Osteocyte (in vitro differentiated cells): Measurements from ENCODE around the gene PTBP1. TPM values are rescaled to one million over a fixed set of nuclear protein-coding genes. Genes with fewer than 3 reads are reported as not detected.

Experiments used
- DNase-seq: peaks from one replicate; pipeline ENCODE4 v3.0.0; 2021; ENCODE audit warnings: mixed read lengths; ENCODE audit not compliant: unreplicated experiment; ENCODE audit errors: extremely low spot score
- H3K27ac Mint-ChIP-seq: one replicate; pipeline ENCODE4 v1.8.0; 2021; ENCODE audit warnings: mild to moderate bottlenecking, mixed read lengths; ENCODE audit not compliant: unreplicated experiment
- H3K27me3 Mint-ChIP-seq: one replicate; pipeline ENCODE4 v1.8.0; 2021; ENCODE audit warnings: mixed read lengths; ENCODE audit not compliant: unreplicated experiment
- H3K36me3 Mint-ChIP-seq: one replicate; pipeline ENCODE4 v1.8.0; 2021; ENCODE audit warnings: mixed read lengths; ENCODE audit not compliant: unreplicated experiment
- H3K4me1 Mint-ChIP-seq: one replicate; pipeline ENCODE4 v1.8.0; 2021; ENCODE audit warnings: mixed read lengths; ENCODE audit not compliant: unreplicated experiment
- H3K4me3 Mint-ChIP-seq: one replicate; pipeline ENCODE4 v1.8.0; 2021; ENCODE audit warnings: mild to moderate bottlenecking, moderate library complexity, mixed read lengths; ENCODE audit not compliant: unreplicated experiment
- H3K9me3 Mint-ChIP-seq: one replicate; pipeline ENCODE4 v1.8.0; 2021; ENCODE audit warnings: mixed read lengths; ENCODE audit not compliant: unreplicated experiment
- total RNA-seq: library from RNA; stranded (reverse); gene quantifications from 2 replicates; pipeline ENCODE4 v1.2.1, GENCODE V29; 2021
- TF ChIP-seq, protein P1 (sequence below): fragments of 200-600 bp; sonication (generic); IDR thresholded peaks from 2 replicates; pipeline ENCODE4 v1.5.0; 2021; ENCODE audit warnings: antibody characterized with exemption, mild to moderate bottlenecking, moderate library complexity

The PTBP1 gene
- total RNA-seq, 1 donor from 2014 or later: 370 TPM

DNA sequence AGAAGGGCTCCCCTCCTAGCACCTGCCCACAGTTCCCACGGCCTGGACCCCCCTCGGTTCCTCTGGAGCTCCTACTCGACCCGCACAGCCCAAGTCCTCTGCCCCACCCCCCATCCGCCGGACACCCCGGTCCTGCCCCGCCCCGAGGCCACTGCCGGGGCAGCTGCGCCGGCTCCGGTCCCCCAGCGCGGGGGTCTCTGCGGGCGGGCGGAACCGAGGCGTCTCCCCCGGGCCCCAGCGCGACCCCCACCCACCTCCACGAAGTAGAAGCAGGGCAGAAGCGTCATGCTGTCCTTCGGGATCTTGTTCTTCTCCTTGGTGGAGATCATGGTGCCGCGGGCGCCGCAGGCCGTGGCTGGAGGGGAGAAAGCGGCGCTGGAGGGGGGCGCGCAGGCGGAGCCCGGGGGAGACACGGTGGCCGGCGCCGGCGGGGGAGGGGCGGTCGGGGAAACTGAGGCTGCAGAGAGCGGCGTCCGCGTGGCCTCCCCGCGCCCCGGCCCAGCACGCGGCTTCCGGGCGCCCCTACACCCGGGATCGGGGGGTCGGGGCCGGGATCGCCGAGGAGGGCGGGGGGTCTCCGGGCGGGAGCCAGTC, 24.1 kb downstream of the PTBP1 start:
- TF ChIP-seq, protein P1, sequence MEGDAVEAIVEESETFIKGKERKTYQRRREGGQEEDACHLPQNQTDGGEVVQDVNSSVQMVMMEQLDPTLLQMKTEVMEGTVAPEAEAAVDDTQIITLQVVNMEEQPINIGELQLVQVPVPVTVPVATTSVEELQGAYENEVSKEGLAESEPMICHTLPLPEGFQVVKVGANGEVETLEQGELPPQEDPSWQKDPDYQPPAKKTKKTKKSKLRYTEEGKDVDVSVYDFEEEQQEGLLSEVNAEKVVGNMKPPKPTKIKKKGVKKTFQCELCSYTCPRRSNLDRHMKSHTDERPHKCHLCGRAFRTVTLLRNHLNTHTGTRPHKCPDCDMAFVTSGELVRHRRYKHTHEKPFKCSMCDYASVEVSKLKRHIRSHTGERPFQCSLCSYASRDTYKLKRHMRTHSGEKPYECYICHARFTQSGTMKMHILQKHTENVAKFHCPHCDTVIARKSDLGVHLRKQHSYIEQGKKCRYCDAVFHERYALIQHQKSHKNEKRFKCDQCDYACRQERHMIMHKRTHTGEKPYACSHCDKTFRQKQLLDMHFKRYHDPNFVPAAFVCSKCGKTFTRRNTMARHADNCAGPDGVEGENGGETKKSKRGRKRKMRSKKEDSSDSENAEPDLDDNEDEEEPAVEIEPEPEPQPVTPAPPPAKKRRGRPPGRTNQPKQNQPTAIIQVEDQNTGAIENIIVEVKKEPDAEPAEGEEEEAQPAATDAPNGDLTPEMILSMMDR: no peak
- no peaks in the 10 kb centered on the region for H3K36me3 Mint-ChIP-seq
- H3K27ac Mint-ChIP-seq: no peak overlapping the region
- H3K27me3 Mint-ChIP-seq: no peaks in the 10 kb centered on the region
- peaks cover 5% of the 10 kb centered on the region for H3K4me1 Mint-ChIP-seq
- peak overlapping the region; percentile 69 for H3K4me3 Mint-ChIP-seq
- no peak for DNase-seq
- no peaks in the 10 kb centered on the region for H3K9me3 Mint-ChIP-seq

DNA sequence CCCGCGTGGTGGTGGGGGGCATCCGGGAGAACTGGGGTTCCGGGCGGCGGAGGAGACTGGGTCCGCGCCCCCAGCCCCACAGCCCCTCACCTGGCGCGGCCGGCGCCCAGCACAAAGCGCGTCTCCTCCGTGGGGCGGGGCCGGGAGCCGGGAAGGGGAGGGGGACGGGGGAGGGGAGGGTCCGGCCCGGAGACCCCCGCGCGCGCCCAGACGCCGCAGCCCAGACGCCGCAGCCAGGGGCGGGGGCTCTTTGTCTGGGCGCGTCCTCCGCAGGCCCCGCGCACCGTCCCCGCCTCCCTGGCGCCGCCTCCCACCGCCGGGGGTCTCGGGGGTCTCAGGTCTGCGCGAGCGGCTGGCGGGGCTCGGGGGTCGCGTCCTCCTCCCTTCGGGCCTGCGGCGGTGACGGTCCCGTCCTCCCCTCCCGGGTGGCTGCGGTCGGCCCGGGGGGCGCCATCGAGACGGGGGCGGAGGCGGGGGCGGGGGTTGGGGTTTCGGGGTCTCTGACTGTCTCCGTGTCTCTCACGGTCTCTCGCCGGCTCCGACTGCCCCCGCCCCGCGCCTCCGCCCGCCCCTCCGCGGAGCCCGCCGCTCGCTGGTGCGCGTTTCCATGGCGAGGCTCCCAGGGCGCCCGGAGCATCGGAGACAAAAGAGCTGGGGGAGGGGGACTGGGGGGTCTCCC, 24.7 kb downstream of the PTBP1 start, which contains the start of gene PLPPR3:
Gene PLPPR3 (minus strand): TSS at position 131 of the 679 bp plus-strand sequence. CDS start 396 bp downstream, outside the sequence.
- Mint-ChIP-seq H3K36me3 (no peaks in the 10 kb centered on the region), H3K4me3 (peak within 1 kb of the TSS; percentile 69), H3K9me3 (no peaks in the 10 kb centered on the region), H3K27ac (no peak within 1 kb of the TSS), H3K4me1 (peaks cover 5% of the 10 kb centered on the region), H3K27me3 (no peaks in the 10 kb centered on the region)
- TF ChIP-seq, protein P1: no peak
- no peak for DNase-seq

DNA sequence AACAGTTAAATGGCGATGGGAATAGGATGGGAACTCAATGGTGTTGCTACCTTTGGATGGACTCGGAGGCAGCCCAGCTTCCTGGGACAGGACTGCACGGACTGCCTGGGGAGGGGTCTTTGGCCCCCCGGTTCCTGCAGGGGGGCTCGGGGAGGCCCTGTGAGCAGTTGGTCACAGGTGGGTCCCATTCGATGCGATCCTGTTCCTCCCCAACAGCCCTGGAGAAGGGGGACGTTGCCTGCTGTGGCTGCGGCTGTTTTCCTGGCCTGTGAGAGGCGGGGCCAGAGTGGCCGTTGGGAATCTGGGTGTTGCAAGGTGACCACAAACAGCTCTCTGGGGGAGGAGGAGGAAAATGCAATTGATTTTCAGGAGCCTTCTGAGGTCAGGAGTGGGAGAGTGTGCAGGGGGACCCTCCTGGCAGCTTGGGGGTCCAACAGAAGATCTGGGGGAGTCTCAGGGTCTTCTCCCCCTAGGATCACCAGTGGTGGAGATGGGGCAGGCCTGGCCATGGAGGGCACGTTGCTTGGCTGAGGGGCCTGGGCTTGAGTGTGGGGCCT, 26.4 kb downstream of the PTBP1 start:
- TF ChIP-seq, protein P1: no peak
- no peaks in the 10 kb centered on the region for H3K9me3 Mint-ChIP-seq
- H3K4me3 Mint-ChIP-seq: peak overlapping the region; percentile 52
- no peak overlapping the region for H3K27ac Mint-ChIP-seq
- H3K27me3 Mint-ChIP-seq: no peaks in the 10 kb centered on the region
- no peak for DNase-seq
- H3K4me1 Mint-ChIP-seq: peaks cover 5% of the 10 kb centered on the region
- H3K36me3 Mint-ChIP-seq: no peaks in the 10 kb centered on the region

DNA sequence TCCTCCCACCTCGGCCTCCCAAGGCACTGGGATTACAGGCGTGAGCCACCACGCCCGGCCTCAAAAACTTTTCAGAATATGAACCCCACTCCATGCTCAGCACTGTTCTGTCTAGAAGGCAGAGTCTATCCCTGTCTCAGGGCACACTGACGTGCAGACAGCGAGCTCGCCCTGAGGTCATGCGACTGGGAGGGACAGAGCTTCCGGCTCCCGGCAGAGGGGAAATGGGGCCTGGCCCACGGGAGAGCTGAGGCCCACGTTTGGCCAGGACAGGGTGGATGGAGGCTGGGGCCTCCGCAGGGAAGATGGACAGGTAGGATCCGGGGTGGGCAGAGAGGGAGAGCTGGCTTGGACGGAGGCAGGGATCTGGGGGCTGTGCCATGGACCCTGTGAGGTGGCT, 27.6 kb downstream of the PTBP1 start:
- no peaks in the 10 kb centered on the region for H3K36me3 Mint-ChIP-seq
- no peak overlapping the region for H3K27ac Mint-ChIP-seq
- no peaks in the 10 kb centered on the region for H3K27me3 Mint-ChIP-seq
- no peaks in the 10 kb centered on the region for H3K9me3 Mint-ChIP-seq
- DNase-seq: no peak
- peaks cover 9% of the 10 kb centered on the region for H3K4me1 Mint-ChIP-seq
- TF ChIP-seq, protein P1: no peak
- H3K4me3 Mint-ChIP-seq: no peak overlapping the region
